SH-SY5Y (cell line): ENCODE results near the gene CLEC1A.

ENCODE experiments used
- GATA2 ChIP-seq: IDR thresholded peaks from 2 replicates; pipeline ENCODE4 v1.6.1; 2011; ENCODE audit warnings: mild to moderate bottlenecking, low read depth, low read length
- GATA3 ChIP-seq: IDR thresholded peaks from 2 replicates; pipeline ENCODE4 v1.6.1; 2011; ENCODE audit warnings: low read depth, mild to moderate bottlenecking, low read length, moderate library complexity

Gene CLEC1A

DNA sequence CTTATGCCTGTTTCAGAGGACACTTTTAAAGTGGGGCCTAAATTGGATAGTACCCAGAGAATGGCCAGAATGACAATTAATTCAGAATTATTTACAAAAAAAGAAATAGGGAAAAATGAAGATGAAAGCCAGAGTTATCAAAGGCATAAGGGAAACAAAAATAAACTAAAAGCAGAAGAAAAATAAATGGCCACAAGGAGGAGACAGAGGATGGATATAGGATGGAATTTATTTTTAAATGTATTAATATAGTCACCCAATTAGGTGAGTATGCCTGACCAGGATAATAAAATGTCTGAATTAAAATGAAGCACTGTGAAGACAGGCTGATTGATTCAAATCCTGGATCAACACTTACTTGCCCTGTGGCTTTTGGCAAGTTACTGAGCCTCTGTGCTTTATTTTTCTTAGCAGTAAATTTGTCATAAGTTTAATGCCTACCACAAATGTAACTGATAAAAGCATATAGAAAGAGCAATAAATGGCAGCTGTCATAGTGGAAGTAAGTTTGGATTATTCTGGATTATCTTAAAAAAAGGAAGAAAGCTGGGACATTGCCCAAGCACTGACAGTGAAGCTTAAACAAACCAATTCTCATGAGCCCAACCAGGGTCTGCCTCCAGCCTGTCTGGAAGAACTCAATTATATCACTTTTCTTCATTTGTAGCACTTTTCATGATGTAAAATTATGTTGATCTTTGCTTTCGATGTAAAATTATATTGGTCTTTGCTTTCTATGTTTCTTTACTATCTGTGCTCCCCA, 64.8 kb downstream of the CLEC1A start:
- TF ChIP-seq GATA2: no peak
- TF ChIP-seq GATA3: no peak

DNA sequence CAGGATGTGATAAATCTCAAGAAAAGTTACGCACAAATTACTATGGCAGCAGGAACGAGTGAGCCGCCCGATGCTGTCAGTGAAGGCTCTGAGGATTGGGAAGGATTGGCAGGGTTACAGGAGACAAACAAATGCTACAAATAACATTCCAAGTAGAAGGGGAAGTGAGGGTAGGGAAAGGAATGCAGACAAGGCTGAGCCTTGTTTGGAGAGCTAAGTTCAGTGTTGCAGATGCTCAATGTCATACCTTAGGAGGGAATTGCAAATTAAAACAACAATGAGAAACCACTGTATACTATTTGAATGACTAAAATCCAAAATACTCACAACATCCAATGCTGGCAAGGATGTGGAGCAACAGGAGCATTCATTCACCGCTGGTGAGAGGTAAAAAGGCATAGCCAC, 67.0 kb downstream of the CLEC1A start:
- TF ChIP-seq GATA3: no peak
- TF ChIP-seq GATA2: no peak

DNA sequence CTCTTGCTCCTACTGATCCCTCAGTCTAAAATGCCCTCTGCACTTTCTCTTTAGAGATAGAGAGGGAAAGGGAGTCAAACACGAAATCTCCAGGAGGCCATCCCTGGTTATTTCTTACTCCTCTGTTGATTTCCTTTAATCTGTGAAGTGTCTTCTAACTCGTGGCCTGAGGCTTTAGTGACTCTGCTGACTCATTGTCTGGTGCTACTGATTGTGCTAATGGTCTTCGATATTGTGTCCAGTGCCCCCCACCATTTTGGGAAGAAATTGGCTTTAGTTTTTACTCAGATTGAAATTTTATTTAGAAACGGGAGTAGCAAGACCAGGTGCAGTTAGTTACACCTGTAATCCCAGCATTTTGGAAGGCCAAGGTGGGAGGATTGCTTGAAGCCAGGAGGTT, 67.5 kb downstream of the CLEC1A start:
- no peak for TF ChIP-seq GATA2
- TF ChIP-seq GATA3: no peak

DNA sequence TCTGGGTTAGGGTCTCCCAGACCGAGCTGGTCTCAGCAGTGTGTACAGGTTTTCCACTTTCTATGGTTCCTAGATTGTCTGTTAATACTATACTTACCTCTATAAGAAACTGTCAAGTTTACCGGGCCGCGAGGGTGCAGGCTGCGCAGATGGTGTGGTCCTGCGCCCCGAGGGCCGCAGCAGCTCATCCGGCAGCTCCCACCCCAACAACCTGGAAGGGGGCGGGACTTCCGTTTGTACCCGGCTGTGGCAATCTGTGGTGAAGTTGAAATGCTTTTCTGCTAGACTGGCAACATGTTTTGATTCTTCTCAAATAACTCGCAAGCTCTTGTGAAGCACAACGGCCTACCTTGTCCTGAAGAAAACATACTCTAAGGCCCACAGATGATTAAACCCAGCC, 68.3 kb downstream of the CLEC1A start, which contains the start of gene CLEC9A:
Gene CLEC9A, plus strand, starts transcription at position 237 of the 400 bp plus-strand sequence. CDS start 22,006 bp downstream, outside the sequence.
- TF ChIP-seq GATA2 (no peak), GATA3 (no peak)

DNA sequence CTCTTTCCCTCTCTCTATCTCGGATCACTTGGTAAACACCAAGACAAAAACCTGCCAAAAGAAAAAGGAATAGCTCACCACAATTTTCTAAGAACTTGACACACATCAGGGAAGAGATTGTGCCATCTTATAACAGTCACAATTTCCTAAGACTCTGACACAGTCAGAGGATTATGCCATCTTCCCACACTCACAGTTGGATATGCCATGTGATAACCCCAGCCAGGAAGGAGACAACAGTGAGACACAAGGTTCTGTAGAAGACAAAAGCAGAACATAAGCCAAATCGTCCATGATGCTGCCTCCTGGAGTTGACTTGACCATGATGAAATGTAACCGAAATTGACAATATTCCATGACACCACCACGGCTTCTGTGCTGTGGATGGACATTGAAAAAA, 71.1 kb downstream of the CLEC1A start:
- TF ChIP-seq GATA3 (no peak), GATA2 (no peak)

DNA sequence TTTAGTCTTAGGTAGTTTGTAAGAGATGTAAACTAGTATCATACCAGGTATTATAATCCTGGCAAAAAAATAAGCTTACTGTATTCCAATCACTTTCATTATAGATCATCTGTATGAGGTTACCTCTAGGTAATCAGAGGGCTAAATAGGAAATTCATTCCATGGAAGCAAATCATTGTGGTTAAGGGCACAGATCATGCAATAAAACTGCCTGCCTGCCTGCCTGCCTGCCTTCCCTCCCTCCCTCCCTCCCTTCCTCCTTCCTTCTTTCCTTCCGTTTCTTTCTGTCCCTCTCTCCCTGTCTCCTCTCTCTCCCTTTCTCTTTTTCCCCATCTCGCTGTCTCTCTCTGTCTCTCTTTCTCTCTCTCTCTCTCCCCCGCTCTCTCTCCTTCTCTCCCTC, 71.5 kb downstream of the CLEC1A start:
- TF ChIP-seq GATA3: no peak
- no peak for TF ChIP-seq GATA2

DNA sequence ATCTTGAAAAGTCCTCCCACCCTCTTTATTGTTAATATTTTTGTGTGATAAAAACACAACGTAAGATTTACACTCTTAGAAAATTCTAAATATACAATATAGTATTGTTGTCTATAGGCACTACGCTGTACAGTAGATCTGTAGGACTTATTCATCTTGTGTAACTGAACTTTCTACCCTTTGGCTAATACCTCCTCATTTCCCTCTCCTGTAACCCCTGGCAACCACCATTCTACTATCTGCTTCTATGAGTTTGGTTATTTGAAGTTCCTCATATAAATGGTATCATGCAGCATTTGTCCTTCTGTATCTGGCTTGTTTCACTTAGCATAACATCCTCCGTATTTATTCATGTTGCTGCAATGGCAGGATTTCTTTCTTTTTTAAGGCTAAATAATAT, 73.5 kb downstream of the CLEC1A start:
- TF ChIP-seq GATA3 (no peak), GATA2 (no peak)

DNA sequence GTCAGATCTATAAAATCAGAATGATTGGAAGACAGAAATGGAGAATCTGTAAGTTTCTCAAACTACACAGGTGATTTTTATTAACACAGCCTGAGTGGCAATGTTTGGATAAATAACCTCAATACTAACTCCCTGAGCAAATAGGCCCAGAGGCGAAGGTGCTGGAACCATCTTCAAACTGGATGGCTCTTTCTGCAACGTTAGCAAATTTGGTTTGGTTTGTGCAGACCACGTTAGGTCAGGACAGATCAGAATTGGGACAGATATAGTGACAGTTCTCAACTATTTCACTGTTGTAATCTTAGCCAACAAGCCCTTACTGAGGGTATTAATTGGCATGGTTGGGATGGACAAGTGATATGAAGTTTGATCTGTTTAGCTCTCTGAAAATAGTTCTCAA, 77.4 kb downstream of the CLEC1A start:
- TF ChIP-seq GATA3 (no peak), GATA2 (no peak)
